GM18526 (cell line): ENCODE data around the gene PDE4B.

ENCODE experiments used
- POLR2A ChIP-seq: IDR thresholded peaks from 3 replicates; pipeline ENCODE4 v1.6.1; 2011; ENCODE audit not compliant: insufficient read length; ENCODE audit errors: extremely low read depth

PDE4B gene

GRCh38 chr1:65955071-65955470 lies 162.4 kb downstream of the PDE4B start:
- TF ChIP-seq POLR2A, result no peak

GRCh38 chr1:65955503-65955902 lies 162.8 kb downstream of the PDE4B start:
- TF ChIP-seq POLR2A, result no peak

- TF ChIP-seq POLR2A, result no peak
Measured at GRCh38 chr1:65958561-65959350, 166.1 kb downstream of the PDE4B start.

- TF ChIP-seq POLR2A, result no peak
Measured at GRCh38 chr1:65959896-65960567, 167.3 kb downstream of the PDE4B start.

- no peak for TF ChIP-seq POLR2A
Measured at GRCh38 chr1:65963156-65963888, 170.6 kb downstream of the PDE4B start.

GRCh38 chr1:65964123-65964522 lies 171.4 kb downstream of the PDE4B start:
- TF ChIP-seq POLR2A, result no peak

GRCh38 chr1:65965112-65965996 lies 172.7 kb downstream of the PDE4B start:
- TF ChIP-seq POLR2A, result no peak

- TF ChIP-seq POLR2A, result no peak
Measured at GRCh38 chr1:65971547-65971946, 178.9 kb downstream of the PDE4B start.

GRCh38 chr1:65975708-65976107 lies 183.0 kb downstream of the PDE4B start:
- TF ChIP-seq POLR2A, result no peak

GRCh38 chr1:65979136-65980044 lies 186.7 kb downstream of the PDE4B start:
- TF ChIP-seq POLR2A, result no peak

- TF ChIP-seq POLR2A, result no peak
Measured at GRCh38 chr1:65980237-65980636, 187.5 kb downstream of the PDE4B start.

GRCh38 chr1:65983500-65983899 lies 190.8 kb downstream of the PDE4B start:
- no peak for TF ChIP-seq POLR2A

GRCh38 chr1:65985393-65986066 lies 192.8 kb downstream of the PDE4B start:
- TF ChIP-seq POLR2A, result no peak
